ENCODE data around the gene DIABLO.

- TF ChIP-seq POLR2AphosphoS5 (IDR thresholded peaks at IDR 0.05): no peak
- TF ChIP-seq, protein P1, sequence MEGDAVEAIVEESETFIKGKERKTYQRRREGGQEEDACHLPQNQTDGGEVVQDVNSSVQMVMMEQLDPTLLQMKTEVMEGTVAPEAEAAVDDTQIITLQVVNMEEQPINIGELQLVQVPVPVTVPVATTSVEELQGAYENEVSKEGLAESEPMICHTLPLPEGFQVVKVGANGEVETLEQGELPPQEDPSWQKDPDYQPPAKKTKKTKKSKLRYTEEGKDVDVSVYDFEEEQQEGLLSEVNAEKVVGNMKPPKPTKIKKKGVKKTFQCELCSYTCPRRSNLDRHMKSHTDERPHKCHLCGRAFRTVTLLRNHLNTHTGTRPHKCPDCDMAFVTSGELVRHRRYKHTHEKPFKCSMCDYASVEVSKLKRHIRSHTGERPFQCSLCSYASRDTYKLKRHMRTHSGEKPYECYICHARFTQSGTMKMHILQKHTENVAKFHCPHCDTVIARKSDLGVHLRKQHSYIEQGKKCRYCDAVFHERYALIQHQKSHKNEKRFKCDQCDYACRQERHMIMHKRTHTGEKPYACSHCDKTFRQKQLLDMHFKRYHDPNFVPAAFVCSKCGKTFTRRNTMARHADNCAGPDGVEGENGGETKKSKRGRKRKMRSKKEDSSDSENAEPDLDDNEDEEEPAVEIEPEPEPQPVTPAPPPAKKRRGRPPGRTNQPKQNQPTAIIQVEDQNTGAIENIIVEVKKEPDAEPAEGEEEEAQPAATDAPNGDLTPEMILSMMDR (IDR thresholded peaks at IDR 0.05): no peak
Observed at GRCh38 chr12:122162976-122163375, 62.9 kb downstream of the DIABLO start.

All from upper lobe of left lung (tissue), 4 donors.